ENCODE results near the gene S100A16. TPM values are rescaled to one million over a fixed set of nuclear protein-coding genes. Genes with fewer than 3 reads are reported as not detected.

The S100A16 gene
- total RNA-seq, 6 donors from 2014 or later = 33.5 to 133 (median 55.7) TPM

GRCh38 chr1:153630384-153630783 lies 17.4 kb upstream of the S100A16 start:
- Histone ChIP-seq H3K4me3 (no peak overlapping the region), H3K9me3 (no peaks in the 10 kb centered on the region), H3K36me3 (no peaks in the 10 kb centered on the region), H3K4me1 (peaks cover 32 to 81% (median 49%) of the 10 kb centered on the region in 4 donors), H3K27me3 (no peaks in the 10 kb centered on the region), H3K27ac (peak overlapping the region in 3 of 4 donors; percentile 24 to 95 (median 56))
- no peak for ATAC-seq (ENCODE audit: low FRiP score in 2 of 2)
- TF ChIP-seq CTCF (IDR thresholded peaks at IDR 0.05) (no peak), POLR2A (IDR thresholded peaks at IDR 0.05) (no peak), POLR2AphosphoS5 (IDR thresholded peaks at IDR 0.05) (no peak), EP300 (IDR thresholded peaks at IDR 0.05) (no peak)
- 69 to 84% methylated on average over 3 to 7 of the region's 7 CpGs for WGBS, 2 donors
- no peak for DNase-seq

- Histone ChIP-seq H3K4me1 (peaks cover 29 to 81% (median 47%) of the 10 kb centered on the region in 4 donors), H3K27me3 (no peaks in the 10 kb centered on the region), H3K27ac (peak overlapping the region in 3 of 4 donors; percentile 24 to 95 (median 56)), H3K4me3 (no peak overlapping the region), H3K36me3 (peaks cover 0 to 2% (median 0%) of the 10 kb centered on the region in 4 donors), H3K9me3 (no peaks in the 10 kb centered on the region)
- TF ChIP-seq EP300 (IDR thresholded peaks at IDR 0.05) (no peak), POLR2A (IDR thresholded peaks at IDR 0.05) (no peak), POLR2AphosphoS5 (IDR thresholded peaks at IDR 0.05) (no peak), CTCF (IDR thresholded peaks at IDR 0.05) (no peak)
- DNase-seq = no peak
- WGBS, 2 donors = 91% methylated on average over 1 of the region's 1 CpG; no CpG with 5 or more reads in 1 of the 2 donors
- no peak for ATAC-seq (ENCODE audit: low FRiP score in 2 of 2)
Measured at GRCh38 chr1:153629971-153630370, 17.0 kb upstream of the S100A16 start.

GRCh38 chr1:153629343-153629665 lies 16.4 kb upstream of the S100A16 start:
- Histone ChIP-seq H3K9me3 (no peaks in the 10 kb centered on the region), H3K4me1 (peaks cover 36 to 83% (median 47%) of the 10 kb centered on the region in 4 donors), H3K27me3 (no peaks in the 10 kb centered on the region), H3K4me3 (no peak overlapping the region), H3K36me3 (peaks cover 0 to 2% (median 0%) of the 10 kb centered on the region in 4 donors), H3K27ac (peak overlapping the region in 3 of 4 donors; percentile 4 to 95 (median 95))
- no peak for DNase-seq
- no peak for ATAC-seq (ENCODE audit: low FRiP score in 2 of 2)
- TF ChIP-seq EP300 (IDR thresholded peaks at IDR 0.05) = no peak
- no peak for TF ChIP-seq POLR2A (IDR thresholded peaks at IDR 0.05)
- no peak for TF ChIP-seq POLR2AphosphoS5 (IDR thresholded peaks at IDR 0.05)
- no peak for TF ChIP-seq CTCF (IDR thresholded peaks at IDR 0.05)
- 90 to 96% methylated on average over 4 to 5 of the region's 5 CpGs for WGBS, 2 donors

GRCh38 chr1:153628638-153629342 lies 15.9 kb upstream of the S100A16 start:
- no peaks in the 10 kb centered on the region for H3K27me3 ChIP-seq
- no peak for DNase-seq
- TF ChIP-seq EP300 (IDR thresholded peaks at IDR 0.05) = no peak
- TF ChIP-seq POLR2AphosphoS5 (IDR thresholded peaks at IDR 0.05) = no peak
- TF ChIP-seq CTCF (IDR thresholded peaks at IDR 0.05) = no peak
- no peak for TF ChIP-seq POLR2A (IDR thresholded peaks at IDR 0.05)
- no peak overlapping the region for H3K4me3 ChIP-seq
- 73 to 78% methylated on average over 5 to 6 of the region's 6 CpGs for WGBS, 2 donors
- H3K4me1 ChIP-seq = peaks cover 40 to 88% (median 50%) of the 10 kb centered on the region in 4 donors
- H3K9me3 ChIP-seq = no peaks in the 10 kb centered on the region
- H3K36me3 ChIP-seq = peaks cover 0 to 2% (median 0%) of the 10 kb centered on the region in 4 donors
- ATAC-seq (ENCODE audit: low FRiP score in 2 of 2) = no peak
- H3K27ac ChIP-seq = peak overlapping the region in 3 of 4 donors; percentile 95
